DMS 273 (cell line): ENCODE data around the gene GUSB.
A peak's percentile ranks its signal among the peaks of the same experiment; 100 is the strongest.
"Not testable (repeated sequence)": the region's sequence is repeated elsewhere in the genome, so short reads cannot be mapped to it uniquely, and the experiment has no call there.

Source experiments
- DNase-seq: peaks from one replicate; lab custom pipeline; 2025; ENCODE audit not compliant: unreplicated experiment; lab: John Stamatoyannopoulos, UW

Gene GUSB

GRCh38 chr7:65975814-65976445 lies 6.1 kb downstream of the GUSB start:
- no peak for DNase-seq

- DNase-seq: no peak
Observed at GRCh38 chr7:65974876-65975275, 7.1 kb downstream of the GUSB start.

DNA sequence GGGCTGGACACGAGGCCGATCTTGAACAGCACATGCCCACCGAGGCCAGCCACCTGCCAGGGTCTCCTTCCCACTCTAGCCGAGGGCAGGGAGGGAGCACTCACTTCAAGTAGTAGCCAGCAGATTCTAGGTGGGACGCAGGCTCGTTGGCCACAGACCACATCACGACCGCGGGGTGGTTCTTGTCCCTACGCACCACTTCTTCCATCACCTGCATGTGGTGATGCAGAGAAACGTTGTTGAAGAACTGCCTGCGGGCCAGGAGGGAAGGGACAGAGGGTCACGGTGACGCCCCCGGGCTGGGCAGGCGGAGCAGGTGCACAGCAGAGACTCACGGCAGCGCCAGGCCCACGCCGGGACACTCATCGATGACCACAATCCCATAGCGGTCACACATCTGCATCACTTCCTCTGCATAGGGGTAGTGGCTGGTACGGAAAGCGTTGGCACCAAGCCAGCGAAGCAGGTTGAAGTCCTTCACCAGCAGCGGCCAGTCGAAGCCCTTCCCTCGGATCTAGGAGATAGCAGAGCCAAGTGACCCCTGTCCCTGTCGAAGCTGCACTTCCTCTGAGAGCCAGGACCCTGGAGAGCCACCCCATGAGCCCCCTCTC lies 7.7 kb downstream of the GUSB start:
- DNase-seq: no peak

GRCh38 chr7:65972976-65973375 lies 9.0 kb downstream of the GUSB start:
- DNase-seq: no peak

DNA sequence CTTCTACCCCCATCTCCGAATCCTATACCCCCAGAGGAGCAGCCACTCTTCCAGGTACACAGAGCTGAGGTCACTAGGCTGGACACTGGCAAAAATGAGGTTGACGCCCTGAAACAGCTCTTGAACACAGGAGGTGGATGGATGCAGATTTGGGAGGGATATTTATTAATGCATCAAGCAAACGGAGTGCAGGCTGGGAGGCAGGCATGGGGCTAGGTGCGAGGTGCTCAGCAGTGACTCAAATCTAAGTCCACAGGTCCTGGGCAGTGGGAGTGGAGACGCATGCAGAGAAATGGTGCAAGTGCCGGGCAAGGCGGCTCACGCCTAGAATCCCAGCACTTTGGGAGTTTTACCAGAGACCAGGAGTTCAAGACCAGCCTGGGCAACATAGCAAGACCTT lies 11.0 kb downstream of the GUSB start:
- no peak for DNase-seq

DNA sequence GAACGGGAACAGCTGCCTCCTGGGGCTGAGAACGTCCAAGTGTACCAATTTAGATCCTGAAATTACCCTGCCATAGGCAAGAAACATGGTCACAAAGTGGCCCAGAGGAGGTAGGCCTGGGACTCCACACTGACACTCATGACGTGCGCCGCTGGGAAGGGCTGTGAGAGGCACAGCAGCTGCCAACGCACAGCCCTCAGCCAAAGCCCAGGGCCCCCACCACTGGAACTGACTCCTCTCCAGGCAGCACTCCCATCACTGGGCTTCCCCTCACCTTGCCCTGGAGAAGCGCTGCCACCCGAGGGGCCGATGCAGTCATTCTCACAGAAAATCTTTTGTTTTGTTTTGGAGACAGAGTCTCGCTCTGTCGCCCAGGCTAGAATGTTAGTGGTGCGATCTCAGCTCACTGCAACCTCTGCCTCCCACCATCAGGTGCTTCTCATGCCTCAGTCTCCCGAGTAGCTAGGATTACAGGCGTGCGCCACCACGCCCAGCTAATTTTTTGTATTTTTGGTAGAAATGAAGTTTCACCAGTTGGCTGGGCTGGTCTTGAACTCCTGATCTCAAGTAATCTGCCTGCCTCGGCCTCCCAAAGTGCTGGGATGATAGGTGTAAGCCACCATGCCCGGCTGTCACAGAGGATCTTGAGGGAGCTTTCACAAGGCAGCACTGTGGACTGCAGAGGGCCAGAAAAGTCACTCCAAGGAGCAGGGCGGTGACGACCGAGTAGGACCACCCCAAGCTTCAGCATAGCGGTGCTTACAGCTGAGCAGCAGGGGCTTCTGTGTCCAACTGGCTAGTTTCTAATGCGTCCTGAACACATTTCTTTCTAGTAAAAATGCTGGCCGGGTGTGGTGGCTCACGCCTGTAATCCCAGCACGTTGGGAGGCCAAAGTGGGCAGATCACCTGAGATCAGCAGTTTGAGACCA lies 13.5 kb downstream of the GUSB start:
- no peak for DNase-seq

- DNase-seq: no peak
Observed at GRCh38 chr7:65967361-65968155, 14.5 kb downstream of the GUSB start.

DNA sequence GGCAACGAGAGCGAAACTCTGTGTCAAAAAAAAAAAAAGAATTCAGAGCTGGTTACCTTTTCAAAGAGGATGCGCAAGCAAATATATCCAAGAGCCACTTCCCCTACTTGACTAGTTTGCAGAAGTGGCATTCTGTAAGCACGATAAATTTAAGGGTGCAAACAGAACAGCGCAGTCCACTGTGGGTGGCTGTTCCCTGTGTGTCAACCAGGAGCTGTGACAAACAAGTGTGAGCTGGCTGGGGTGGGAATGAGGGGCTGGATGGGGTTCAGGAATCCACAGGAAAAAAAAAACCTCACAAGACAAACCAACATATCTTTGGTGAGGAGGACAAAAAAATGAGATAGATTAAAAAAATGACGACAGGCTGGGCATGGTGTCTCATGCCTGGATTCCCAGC lies 15.9 kb downstream of the GUSB start:
- no peak for DNase-seq

- DNase-seq: not testable (repeated sequence)
Observed at GRCh38 chr7:65964671-65965070, 17.3 kb downstream of the GUSB start.

GRCh38 chr7:65962033-65962432 lies 20.0 kb downstream of the GUSB start:
- DNase-seq: no peak

- DNase-seq: peak; percentile 29
Observed at GRCh38 chr7:65960351-65961074, 21.5 kb downstream of the GUSB start.

- DNase-seq: no peak
Observed at GRCh38 chr7:65955718-65956117, 26.3 kb downstream of the GUSB start.

DNA sequence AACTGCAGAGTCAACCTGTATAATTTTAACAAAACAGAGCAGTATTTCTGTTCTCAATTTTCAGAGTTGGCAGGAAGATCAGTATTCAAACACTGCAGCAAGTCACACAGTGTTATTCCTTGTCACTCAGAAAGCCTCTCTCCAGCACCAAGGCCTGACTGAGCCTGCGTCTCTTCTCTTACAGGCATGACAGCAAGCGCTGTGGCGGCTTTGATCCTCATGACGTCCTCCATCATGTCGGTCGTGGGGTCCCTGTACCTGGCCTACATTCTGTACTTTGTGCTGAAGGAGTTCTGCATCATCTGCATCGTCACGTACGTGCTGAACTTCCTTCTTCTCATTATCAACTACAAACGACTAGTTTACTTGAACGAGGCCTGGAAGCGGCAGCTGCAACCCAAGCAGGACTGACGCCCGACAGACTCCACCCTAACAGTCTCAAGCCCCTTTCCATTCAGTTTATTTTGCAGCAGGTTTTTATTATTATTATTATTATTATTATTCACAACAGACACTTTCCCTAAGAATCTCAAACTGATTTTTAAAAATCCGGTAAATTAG lies 28.0 kb downstream of the GUSB start:
- DNase-seq: no peak

DNA sequence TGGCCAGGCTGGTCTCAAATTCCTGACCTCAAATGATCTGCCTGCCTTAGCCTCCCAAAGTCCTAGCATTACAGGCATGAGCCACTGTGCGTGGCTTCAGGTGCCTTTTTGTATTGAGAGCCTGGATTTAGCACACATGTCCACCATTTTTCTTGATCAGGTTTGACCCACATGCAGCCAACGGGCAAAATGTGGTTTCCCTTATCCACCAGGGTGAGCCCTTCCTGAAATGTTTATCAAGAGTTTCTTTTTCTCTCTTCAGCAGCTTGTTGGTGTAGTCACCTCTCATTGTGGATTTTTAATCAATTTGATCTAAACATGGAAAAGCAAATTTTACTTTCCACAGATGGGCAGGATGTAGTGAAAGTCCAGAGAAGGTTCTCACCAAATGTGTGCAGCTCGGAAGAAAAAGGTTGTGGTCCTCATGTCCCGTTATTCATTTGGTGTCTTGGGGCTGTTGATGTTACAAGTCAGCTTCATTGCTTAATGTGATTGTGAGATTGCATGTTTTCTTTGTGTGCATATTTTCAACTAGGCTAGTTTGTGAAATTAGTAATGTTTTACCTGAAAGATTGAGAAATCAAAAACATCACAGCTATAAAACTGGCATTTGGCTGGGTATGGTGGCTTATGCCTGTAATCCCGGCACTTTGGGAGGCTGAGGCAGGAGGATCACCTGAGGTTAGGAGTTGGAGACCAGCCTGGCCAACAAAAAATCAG lies 28.9 kb downstream of the GUSB start:
- DNase-seq: no peak

GRCh38 chr7:65951837-65952578 lies 30.0 kb downstream of the GUSB start:
- peak; percentile 41 for DNase-seq

- DNase-seq: no peak
Observed at GRCh38 chr7:65946904-65947303, 35.1 kb downstream of the GUSB start.

GRCh38 chr7:65945787-65946186 lies 36.2 kb downstream of the GUSB start:
- not testable (repeated sequence) for DNase-seq

DNA sequence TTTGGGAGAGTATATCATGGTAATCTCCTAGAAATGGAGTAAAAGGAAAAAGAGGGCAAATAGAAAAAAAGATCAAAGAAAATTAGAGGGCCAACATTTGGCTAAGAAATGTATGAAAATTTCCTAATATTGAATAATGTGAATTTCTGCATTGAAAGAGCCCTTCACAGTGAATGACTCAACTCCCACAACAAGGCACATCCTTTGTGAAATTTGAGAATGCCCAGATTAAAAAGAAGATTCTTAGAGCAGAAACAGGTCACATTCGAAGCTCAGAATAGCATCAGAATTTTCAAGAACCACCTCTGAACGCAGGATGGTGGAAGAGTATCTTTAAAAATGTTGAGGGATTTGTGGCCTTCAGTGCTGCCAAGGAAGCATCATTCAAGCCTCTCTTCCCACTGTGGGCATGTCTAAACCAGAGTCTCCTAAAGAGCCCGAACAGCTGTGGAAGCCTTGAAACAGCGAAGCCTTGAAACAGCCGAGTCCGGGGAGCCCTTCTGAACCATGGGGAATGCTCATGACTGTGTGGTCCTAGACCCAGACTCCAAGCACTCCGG lies 43.6 kb downstream of the GUSB start:
- no peak for DNase-seq

DNA sequence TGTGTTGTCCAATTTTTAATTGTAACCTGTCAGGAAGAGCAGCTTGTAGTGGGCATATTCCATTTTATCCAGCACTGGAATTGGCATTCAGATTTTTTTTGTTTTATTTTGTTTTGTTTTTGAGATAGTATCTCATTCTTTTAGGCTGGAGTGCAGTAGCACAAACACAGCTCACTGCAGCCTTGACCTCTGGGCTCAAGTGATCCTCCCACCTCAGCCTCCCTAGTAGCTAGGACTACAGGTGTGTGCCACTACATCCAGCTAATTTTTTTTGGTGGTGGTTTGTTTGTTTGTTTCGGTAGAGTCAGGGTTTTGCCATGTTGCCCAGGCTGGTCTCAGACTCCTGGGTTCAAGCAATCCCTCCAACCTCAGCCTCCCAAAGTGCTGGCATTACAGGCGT lies 44.7 kb downstream of the GUSB start:
- DNase-seq: no peak
